ENCODE results near the gene GAMT.

GRCh38 chr19:1433119-1434039 lies 32.0 kb upstream of the GAMT start:
- no peak for TF ChIP-seq POLR2AphosphoS5 (IDR thresholded peaks at IDR 0.05)
- no peak for TF ChIP-seq CTCF (IDR thresholded peaks at IDR 0.05)
